Fibroblast of lung (primary cell): ENCODE data around the gene ZCRB1. TPM values are rescaled to one million over a fixed set of nuclear protein-coding genes. Genes with fewer than 3 reads are reported as not detected.

ENCODE experiments used
- DNase-seq, 2 donors: peaks; one replicate each; pipeline versions ENCODE4 v3.0.0 to v3.0.0-alpha.2; 2010; ENCODE audit warnings: low read depth in 2 of 2
- H2AFZ ChIP-seq: 2 replicates; pipeline ENCODE4 v1.5.1; 2012; ENCODE audit warnings: low read length, control low read depth, inconsistent platforms
- H3K27ac ChIP-seq: 2 replicates; pipeline ENCODE4 v1.5.1; 2011; ENCODE audit warnings: low read length, control low read depth; ENCODE audit not compliant: insufficient read depth
- H3K27me3 ChIP-seq: 2 replicates; pipeline ENCODE4 v1.5.1; 2011; ENCODE audit warnings: mild to moderate bottlenecking, low read length; ENCODE audit not compliant: control insufficient read depth, insufficient read depth
- H3K36me3 ChIP-seq: 2 replicates; pipeline ENCODE4 v1.5.1; 2011; ENCODE audit warnings: low read length; ENCODE audit not compliant: control insufficient read depth, insufficient read depth
- H3K4me1 ChIP-seq: 2 replicates; pipeline ENCODE4 v1.5.1; 2011; ENCODE audit warnings: low read length; ENCODE audit not compliant: control insufficient read depth, insufficient read depth; ENCODE audit errors: extremely low read depth
- H3K4me2 ChIP-seq: 2 replicates; pipeline ENCODE4 v1.5.1; 2011; ENCODE audit warnings: low read length, control low read depth; ENCODE audit not compliant: insufficient read depth; ENCODE audit errors: extremely low read depth
- H3K4me3 ChIP-seq, 4 experiments: fragments of 200-600 bp in 1 of 4; sonication (generic) in 1 of 4; replicated peaks in 1 of 4; 2 replicates each; pipeline ENCODE4 v1.5.1; 2011 to 2016; ENCODE audit warnings: low read length in 4 of 4, low read depth in 3 of 4, mild to moderate bottlenecking in 3 of 4, control low read depth in 2 of 4, inconsistent platforms in 1 of 4, mixed read lengths in 1 of 4; ENCODE audit not compliant: insufficient read depth in 1 of 4; ENCODE audit errors: control extremely low read depth in 1 of 4
- H3K79me2 ChIP-seq: 2 replicates; pipeline ENCODE4 v1.5.1; 2012; ENCODE audit warnings: mild to moderate bottlenecking, low read length, inconsistent platforms; ENCODE audit not compliant: control insufficient read depth, insufficient read depth
- H3K9ac ChIP-seq: 2 replicates; pipeline ENCODE4 v1.5.1; 2011; ENCODE audit warnings: mild to moderate bottlenecking, low read length, control low read depth; ENCODE audit not compliant: insufficient read depth
- H3K9me3 ChIP-seq: 2 replicates; pipeline ENCODE4 v1.5.1; 2012; ENCODE audit warnings: low read depth, low read length; ENCODE audit not compliant: control insufficient read depth, insufficient read depth
- H4K20me1 ChIP-seq: 2 replicates; pipeline ENCODE4 v1.5.1; 2011; ENCODE audit warnings: low read length; ENCODE audit not compliant: control insufficient read depth, insufficient read depth; ENCODE audit errors: extremely low read depth
- EZH2 ChIP-seq: IDR thresholded peaks from 2 replicates; pipeline ENCODE4 v1.5.1; 2012; ENCODE audit warnings: low read length, control low read depth, mild to moderate bottlenecking; ENCODE audit errors: missing control alignments
- polyA plus RNA-seq, 2 donors: library from polyadenylated mRNA; depleted of rRNA in 1 of 2; stranded (reverse) in 1 of 2; unstranded in 1 of 2; fragments of >200 nt; gene quantifications; 2 replicates each; pipeline ENCODE4 v1.2.1, GENCODE V29; 2011 to 2012; ENCODE audit warnings: missing spikeins in 1 of 2
- total RNA-seq: library from RNA; depleted of rRNA; stranded (reverse); fragments of >200 nt; gene quantifications from 2 replicates; pipeline ENCODE4 v1.2.1, GENCODE V29; 2014
- TF ChIP-seq, protein P1 (sequence below), 2 donors: IDR thresholded peaks in 1 of 2; conservative IDR thresholded peaks in 1 of 2; 1 replicate in 1 of 2; 2 replicates in 1 of 2; pipeline ENCODE4 v1.5.1; 2011 to 2012; ENCODE audit warnings: low read length in 2 of 2, control low read depth in 1 of 2, inconsistent platforms in 1 of 2, low read depth in 1 of 2, mild to moderate bottlenecking in 1 of 2

ZCRB1 gene
- total and polyA plus RNA-seq, 2 donors (not counting 1 experiment from before 2014, with no cell fraction given) = 31.2 to 78.0 TPM

DNA sequence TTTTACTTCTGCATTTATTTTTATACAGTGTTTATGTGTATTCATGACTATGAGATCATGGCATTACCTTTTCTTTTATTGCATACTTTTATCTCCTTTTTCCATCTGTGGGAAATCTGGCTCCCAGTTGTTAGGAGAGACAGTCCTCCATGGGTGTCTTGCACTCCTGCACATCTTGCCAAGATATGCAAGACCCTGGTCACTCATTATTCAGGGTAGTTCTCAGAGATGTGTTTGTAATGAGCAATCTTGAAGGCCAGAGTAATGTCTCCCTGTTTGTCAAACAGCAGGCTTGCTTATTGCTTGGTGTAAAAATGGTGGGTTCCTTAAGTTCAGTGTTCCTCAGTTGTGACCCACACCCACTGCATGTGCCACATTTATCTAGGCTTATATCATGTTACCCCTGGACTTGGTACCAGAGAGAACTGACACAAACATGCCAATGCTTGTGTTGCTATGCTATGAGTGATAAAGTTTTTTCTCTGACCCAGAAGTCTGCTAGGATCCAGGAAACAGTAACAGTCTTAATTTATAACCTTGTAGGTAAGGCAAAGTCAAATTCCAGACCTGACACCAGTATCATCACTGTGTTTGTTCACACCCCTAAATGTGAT lies 36.9 kb upstream of the ZCRB1 start:
- Histone ChIP-seq H3K9ac (no peak overlapping the region), H3K4me1 (no peaks in the 10 kb centered on the region), H3K27ac (no peak overlapping the region), H3K4me3 (no peak overlapping the region), H3K79me2 (no peaks in the 10 kb centered on the region), H3K36me3 (no peaks in the 10 kb centered on the region), H2AFZ (no peak overlapping the region), H3K9me3 (no peaks in the 10 kb centered on the region), H3K4me2 (no peak overlapping the region), H3K27me3 (no peaks in the 10 kb centered on the region), H4K20me1 (no peaks in the 10 kb centered on the region)
- TF ChIP-seq, protein P1, sequence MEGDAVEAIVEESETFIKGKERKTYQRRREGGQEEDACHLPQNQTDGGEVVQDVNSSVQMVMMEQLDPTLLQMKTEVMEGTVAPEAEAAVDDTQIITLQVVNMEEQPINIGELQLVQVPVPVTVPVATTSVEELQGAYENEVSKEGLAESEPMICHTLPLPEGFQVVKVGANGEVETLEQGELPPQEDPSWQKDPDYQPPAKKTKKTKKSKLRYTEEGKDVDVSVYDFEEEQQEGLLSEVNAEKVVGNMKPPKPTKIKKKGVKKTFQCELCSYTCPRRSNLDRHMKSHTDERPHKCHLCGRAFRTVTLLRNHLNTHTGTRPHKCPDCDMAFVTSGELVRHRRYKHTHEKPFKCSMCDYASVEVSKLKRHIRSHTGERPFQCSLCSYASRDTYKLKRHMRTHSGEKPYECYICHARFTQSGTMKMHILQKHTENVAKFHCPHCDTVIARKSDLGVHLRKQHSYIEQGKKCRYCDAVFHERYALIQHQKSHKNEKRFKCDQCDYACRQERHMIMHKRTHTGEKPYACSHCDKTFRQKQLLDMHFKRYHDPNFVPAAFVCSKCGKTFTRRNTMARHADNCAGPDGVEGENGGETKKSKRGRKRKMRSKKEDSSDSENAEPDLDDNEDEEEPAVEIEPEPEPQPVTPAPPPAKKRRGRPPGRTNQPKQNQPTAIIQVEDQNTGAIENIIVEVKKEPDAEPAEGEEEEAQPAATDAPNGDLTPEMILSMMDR (conservative IDR thresholded peaks at IDR 0.05 in 1 of 2, IDR thresholded peaks at IDR 0.05 in 1 of 2; ENCODE audit: low read depth in 1 of 2, low read length in 2 of 2) = no peak
- no peak for TF ChIP-seq EZH2
- peak in 1 of 2 donors; percentile 14 for DNase-seq

DNA sequence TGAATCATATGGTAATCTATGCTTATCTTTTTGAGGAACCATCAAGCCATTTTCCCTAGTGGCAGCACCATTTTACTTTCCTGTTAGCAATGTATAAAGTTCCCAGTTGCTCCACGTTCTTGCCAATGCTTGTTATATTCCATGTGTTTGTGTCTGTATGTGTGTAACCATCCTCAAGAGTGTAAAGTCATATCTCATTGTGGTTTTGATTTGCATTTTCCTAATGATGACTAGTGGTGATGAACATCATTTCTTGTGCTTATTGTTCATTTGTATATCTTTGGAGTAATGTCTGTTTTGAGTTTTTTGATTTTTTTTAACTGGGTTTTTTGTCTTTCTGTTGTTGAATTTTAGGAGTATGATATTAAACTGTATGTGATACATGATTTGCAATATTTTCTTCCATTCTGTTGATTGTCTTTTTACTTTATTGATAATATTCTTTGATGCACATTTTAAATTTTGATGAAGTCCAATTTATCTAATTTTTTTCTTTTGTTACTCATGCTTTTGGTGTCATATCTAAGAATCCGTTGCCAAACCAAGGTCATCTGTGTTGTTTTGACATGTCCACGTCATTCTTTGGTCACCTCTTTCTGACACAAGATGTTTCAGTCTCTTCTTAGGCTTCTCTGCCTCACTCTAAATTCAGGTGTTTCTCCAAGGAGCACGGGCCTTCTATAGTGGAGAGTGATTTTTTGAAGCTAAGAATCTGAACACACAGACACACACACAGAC lies 36.2 kb upstream of the ZCRB1 start:
- Histone ChIP-seq H3K4me1 (no peaks in the 10 kb centered on the region), H3K27ac (no peak overlapping the region), H3K9ac (no peak overlapping the region), H4K20me1 (no peaks in the 10 kb centered on the region), H3K27me3 (no peaks in the 10 kb centered on the region), H3K79me2 (no peaks in the 10 kb centered on the region), H3K9me3 (no peaks in the 10 kb centered on the region), H2AFZ (no peak overlapping the region), H3K4me3 (no peak overlapping the region), H3K4me2 (no peak overlapping the region), H3K36me3 (no peaks in the 10 kb centered on the region)
- TF ChIP-seq, protein P1 (conservative IDR thresholded peaks at IDR 0.05 in 1 of 2, IDR thresholded peaks at IDR 0.05 in 1 of 2; ENCODE audit: low read depth in 1 of 2, low read length in 2 of 2) = no peak
- TF ChIP-seq EZH2 = no peak
- peak in 1 of 2 donors; percentile 17 for DNase-seq

DNA sequence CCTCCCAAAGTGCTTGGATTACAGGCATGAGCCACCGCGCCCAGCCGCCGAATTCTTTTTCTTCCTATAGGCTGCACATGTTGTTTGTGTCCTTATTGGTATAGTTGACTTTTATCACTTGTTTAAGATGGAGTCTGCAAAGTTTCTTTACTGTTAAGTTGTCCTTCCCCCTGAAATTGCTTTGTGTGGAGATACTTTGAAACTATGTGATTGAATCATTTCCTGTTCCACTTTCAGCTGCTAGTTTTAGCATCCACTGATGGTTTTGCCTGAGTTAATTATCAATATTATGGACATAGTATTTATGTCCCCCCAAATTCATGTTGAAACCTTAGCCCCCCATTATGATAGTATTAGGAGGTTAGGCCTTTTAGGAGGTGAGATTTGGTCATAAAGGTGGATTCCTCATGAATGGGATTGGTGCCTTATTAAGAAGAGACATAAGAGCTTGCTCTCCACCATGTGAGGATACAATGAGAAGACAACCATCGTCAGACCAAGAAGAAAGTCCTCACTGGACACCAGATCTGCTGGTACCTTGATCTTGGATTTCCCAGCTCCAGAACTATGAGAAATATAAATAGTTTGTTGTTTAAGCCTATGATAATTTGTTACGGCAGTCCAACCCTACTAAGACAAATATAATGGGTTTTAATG lies 35.0 kb upstream of the ZCRB1 start:
- Histone ChIP-seq H4K20me1 (no peaks in the 10 kb centered on the region), H3K27ac (no peak overlapping the region), H3K79me2 (no peaks in the 10 kb centered on the region), H3K4me2 (no peak overlapping the region), H3K27me3 (no peaks in the 10 kb centered on the region), H3K4me3 (no peak overlapping the region), H3K4me1 (no peaks in the 10 kb centered on the region), H3K9ac (no peak overlapping the region), H2AFZ (no peak overlapping the region), H3K36me3 (no peaks in the 10 kb centered on the region), H3K9me3 (no peaks in the 10 kb centered on the region)
- peak in 1 of 2 donors; percentile 20 for DNase-seq
- TF ChIP-seq, protein P1 (conservative IDR thresholded peaks at IDR 0.05 in 1 of 2, IDR thresholded peaks at IDR 0.05 in 1 of 2; ENCODE audit: low read depth in 1 of 2, low read length in 2 of 2) = no peak
- no peak for TF ChIP-seq EZH2
